HFFc6 (cell line): ENCODE measurements around the gene PDZD2. TPM values are rescaled to one million over a fixed set of nuclear protein-coding genes. Genes with fewer than 3 reads are reported as not detected.

Source experiments
- DNase-seq: peaks from one replicate; pipeline ENCODE4 v3.0.0-alpha.2; 2018
- H3K27ac Mint-ChIP-seq: 2 replicates; pipeline ENCODE4 v1.8.0; 2020; ENCODE audit warnings: mild to moderate bottlenecking, mixed read lengths
- H3K27me3 Mint-ChIP-seq: 2 replicates; pipeline ENCODE4 v1.8.0; 2021; ENCODE audit warnings: mild to moderate bottlenecking, moderate library complexity, mixed read lengths; ENCODE audit not compliant: insufficient read depth
- H3K36me3 Mint-ChIP-seq: 2 replicates; pipeline ENCODE4 v1.8.0; 2021; ENCODE audit warnings: low read depth, mixed read lengths
- H3K4me1 Mint-ChIP-seq: 2 replicates; pipeline ENCODE4 v1.8.0; 2020; ENCODE audit warnings: low read depth, mixed read lengths
- H3K4me3 Mint-ChIP-seq: 2 replicates; pipeline ENCODE4 v1.8.0; 2020; ENCODE audit warnings: mild to moderate bottlenecking, moderate library complexity, mixed read lengths
- H3K9me3 Mint-ChIP-seq: 2 replicates; pipeline ENCODE4 v1.8.0; 2020; ENCODE audit warnings: mild to moderate bottlenecking, mixed read lengths
- total RNA-seq, 6 experiments: library from RNA; stranded (reverse); fragmentation: NEBNext Ultra II Directional; extraction: Animal tissue kit (Norgen Biotek cat#: 25700); gene quantifications; 2 replicates in 1 of 6; 3 replicates in 5 of 6; pipeline ENCODE4 v1.2.3, GENCODE V29; 2021
- TF ChIP-seq, protein P1 (sequence below): fragments of 200-600 bp; sonication (generic); IDR thresholded peaks from 2 replicates; pipeline ENCODE4 v1.5.0; 2021; ENCODE audit warnings: antibody characterized with exemption, mild to moderate bottlenecking

Gene PDZD2
- total RNA-seq, 6 experiments from 2014 or later = 0.02 to 0.12 (median 0.09) TPM

DNA sequence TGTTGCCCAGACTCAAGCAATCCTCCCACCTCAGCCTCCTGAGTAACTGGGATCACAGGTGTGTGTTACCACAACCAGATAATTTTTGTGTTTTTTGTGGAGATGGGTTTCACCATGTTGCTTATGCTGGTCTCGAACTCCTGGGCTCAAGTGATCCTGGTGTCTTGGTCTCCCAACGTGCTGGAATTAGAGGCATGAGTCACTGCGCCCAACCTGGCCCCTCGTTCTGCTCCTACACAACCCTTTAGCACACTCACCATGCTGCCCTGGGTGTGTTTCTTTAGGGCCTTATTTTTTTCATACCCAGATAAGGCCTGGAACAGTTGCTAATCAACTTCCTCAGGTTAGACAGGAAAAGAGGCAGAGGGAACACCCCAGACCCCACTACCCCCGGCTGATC is 2.6 kb downstream of the PDZD2 start:
- Mint-ChIP-seq H3K4me1 (peaks cover 8% of the 10 kb centered on the region; the same call in 1 of the 2 replicates), H3K27me3 (peaks cover 31% of the 10 kb centered on the region), H3K27ac (no peak overlapping the region), H3K4me3 (no peak overlapping the region), H3K36me3 (no peaks in the 10 kb centered on the region), H3K9me3 (no peaks in the 10 kb centered on the region)
- TF ChIP-seq, protein P1, sequence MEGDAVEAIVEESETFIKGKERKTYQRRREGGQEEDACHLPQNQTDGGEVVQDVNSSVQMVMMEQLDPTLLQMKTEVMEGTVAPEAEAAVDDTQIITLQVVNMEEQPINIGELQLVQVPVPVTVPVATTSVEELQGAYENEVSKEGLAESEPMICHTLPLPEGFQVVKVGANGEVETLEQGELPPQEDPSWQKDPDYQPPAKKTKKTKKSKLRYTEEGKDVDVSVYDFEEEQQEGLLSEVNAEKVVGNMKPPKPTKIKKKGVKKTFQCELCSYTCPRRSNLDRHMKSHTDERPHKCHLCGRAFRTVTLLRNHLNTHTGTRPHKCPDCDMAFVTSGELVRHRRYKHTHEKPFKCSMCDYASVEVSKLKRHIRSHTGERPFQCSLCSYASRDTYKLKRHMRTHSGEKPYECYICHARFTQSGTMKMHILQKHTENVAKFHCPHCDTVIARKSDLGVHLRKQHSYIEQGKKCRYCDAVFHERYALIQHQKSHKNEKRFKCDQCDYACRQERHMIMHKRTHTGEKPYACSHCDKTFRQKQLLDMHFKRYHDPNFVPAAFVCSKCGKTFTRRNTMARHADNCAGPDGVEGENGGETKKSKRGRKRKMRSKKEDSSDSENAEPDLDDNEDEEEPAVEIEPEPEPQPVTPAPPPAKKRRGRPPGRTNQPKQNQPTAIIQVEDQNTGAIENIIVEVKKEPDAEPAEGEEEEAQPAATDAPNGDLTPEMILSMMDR = no peak
- no peak for DNase-seq

DNA sequence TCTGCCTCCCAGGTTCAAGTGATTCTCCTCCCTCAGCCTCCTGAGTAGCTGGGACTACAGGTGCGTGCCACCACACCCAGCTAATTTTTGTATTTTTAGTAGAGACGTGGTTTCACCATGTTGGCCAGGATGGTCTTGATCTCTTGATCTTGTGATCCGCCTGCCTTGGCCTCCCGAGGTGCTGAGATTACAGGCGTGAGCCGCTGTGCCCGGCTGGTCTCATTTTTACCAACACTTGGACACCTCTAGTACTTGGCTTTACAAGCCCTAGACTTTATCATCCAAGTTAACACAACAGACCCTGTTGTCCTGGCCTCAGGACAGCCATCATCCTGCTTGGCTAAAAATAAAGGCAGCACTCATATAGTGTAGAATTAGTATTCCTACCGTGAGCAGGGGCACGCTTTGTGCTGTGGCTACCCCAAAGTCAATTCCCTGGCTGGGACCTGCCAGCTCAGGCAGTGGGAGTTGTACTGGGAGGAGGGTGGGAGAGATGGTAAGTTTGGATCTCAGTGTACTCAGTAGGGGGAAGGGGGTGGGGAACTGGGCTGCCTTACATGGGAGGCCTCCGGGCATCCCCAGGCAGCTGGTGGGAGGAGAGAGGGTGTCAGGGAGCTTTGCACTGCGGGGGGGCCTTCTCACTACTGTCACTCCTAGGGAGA is 6.6 kb downstream of the PDZD2 start:
- no peak overlapping the region for H3K27ac Mint-ChIP-seq
- DNase-seq = no peak
- peaks cover 36% of the 10 kb centered on the region for H3K27me3 Mint-ChIP-seq
- H3K4me1 Mint-ChIP-seq = no peaks in the 10 kb centered on the region
- TF ChIP-seq, protein P1 = no peak
- H3K4me3 Mint-ChIP-seq = no peak overlapping the region
- no peaks in the 10 kb centered on the region for H3K36me3 Mint-ChIP-seq
- H3K9me3 Mint-ChIP-seq = no peaks in the 10 kb centered on the region

DNA sequence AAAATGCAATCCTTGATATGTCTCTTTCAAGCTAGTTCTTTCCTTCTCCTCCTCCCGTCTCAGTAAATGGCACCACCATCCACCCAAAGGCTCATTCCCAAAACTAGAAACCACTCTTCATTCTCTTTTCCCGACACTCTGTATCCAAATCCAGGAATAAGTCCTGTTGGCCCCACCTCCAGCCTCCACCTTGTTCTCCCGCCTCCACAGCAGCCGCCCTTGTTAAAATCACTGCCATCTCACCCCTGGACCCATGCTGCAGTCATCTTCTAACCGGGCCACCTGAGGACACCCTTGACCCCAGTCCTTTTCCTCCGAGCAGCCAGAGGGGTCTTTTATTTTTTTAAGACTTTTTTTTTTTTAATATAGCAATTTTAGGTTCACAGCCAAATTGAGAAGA is 9.4 kb downstream of the PDZD2 start:
- H3K27ac Mint-ChIP-seq = no peak overlapping the region
- H3K9me3 Mint-ChIP-seq = no peaks in the 10 kb centered on the region
- peaks cover 33% of the 10 kb centered on the region for H3K27me3 Mint-ChIP-seq
- H3K36me3 Mint-ChIP-seq = no peaks in the 10 kb centered on the region
- H3K4me3 Mint-ChIP-seq = no peak overlapping the region
- TF ChIP-seq, protein P1 = no peak
- no peaks in the 10 kb centered on the region for H3K4me1 Mint-ChIP-seq
- no peak for DNase-seq

DNA sequence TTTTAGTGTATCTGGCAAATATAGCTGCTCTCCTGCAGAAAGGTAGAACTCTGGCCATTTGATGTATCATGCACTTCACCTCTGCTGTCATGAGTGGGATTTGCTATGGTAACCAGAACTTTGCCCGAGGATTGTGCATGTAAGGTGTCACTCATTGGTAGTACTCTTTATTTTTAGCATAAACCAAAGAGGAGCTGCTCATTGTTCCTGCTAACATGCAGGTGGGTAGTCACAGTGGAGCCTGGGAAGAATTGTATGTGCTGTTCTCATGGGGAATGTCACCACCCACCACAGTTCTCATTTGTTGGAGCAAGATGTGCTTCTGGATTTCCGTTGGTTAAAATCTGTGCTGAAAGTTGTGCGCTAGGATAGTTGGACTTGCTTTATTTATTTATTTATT is 12.3 kb downstream of the PDZD2 start:
- no peaks in the 10 kb centered on the region for H3K9me3 Mint-ChIP-seq
- H3K4me3 Mint-ChIP-seq = no peak overlapping the region
- no peaks in the 10 kb centered on the region for H3K36me3 Mint-ChIP-seq
- H3K4me1 Mint-ChIP-seq = no peaks in the 10 kb centered on the region
- H3K27ac Mint-ChIP-seq = no peak overlapping the region
- peaks cover 25% of the 10 kb centered on the region for H3K27me3 Mint-ChIP-seq
- TF ChIP-seq, protein P1 = no peak
- no peak for DNase-seq

DNA sequence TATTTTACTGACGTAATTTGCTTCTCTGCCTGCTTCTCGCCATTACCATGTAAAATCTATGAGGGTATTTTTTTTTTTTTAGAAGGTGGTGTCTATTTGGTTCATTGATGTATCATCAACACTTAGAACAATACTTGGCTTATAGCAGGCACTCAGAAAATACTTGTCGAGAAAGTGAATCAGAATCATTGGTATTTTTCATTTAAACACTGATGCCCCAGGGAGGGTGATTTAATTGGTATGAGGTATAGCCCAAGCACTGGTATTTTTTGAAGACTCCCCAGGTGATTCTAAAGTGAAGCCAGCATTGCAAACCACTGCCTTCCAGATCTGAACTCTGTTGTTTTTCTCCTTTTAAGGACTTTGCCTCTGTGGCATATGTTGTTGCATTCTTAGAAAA is 16.6 kb downstream of the PDZD2 start:
- no peak overlapping the region for H3K4me3 Mint-ChIP-seq
- peaks cover 29% of the 10 kb centered on the region for H3K27me3 Mint-ChIP-seq

More for the DNA sequence above, 16.6 kb downstream of the PDZD2 start:
- Mint-ChIP-seq H3K4me1 (no peaks in the 10 kb centered on the region), H3K36me3 (no peaks in the 10 kb centered on the region), H3K27ac (no peak overlapping the region), H3K9me3 (no peaks in the 10 kb centered on the region)
- TF ChIP-seq, protein P1 = no peak
- no peak for DNase-seq
